ENCODE results near the gene CCNB3.

Gene CCNB3

GRCh38 chrX:50169717-50170116, 34.8 kb upstream of the CCNB3 start:
- Histone ChIP-seq H3K36me3 (ENCODE audit: low read length) (no peaks in the 10 kb centered on the region), H3K9me3 (ENCODE audit: insufficient read depth, low read length) (no peaks in the 10 kb centered on the region), H3K4me3 (ENCODE audit: insufficient read depth, low read length, poor library complexity, severe bottlenecking) (no peak overlapping the region), H3K27ac (ENCODE audit: low read depth, low read length) (no peak overlapping the region), H3K4me2 (ENCODE audit: low read depth, low read length, poor library complexity, severe bottlenecking) (no peak overlapping the region), H2AFZ (ENCODE audit: low read depth, low read length, severe bottlenecking) (no peak overlapping the region), H3K79me2 (ENCODE audit: insufficient read depth, low read length) (no peaks in the 10 kb centered on the region), H3F3A (ENCODE audit: insufficient read depth) (no peaks in the 10 kb centered on the region), H3K9me2 (replicated peaks; ENCODE audit: insufficient read depth, low read length) (no peaks in the 10 kb centered on the region), H3K9ac (ENCODE audit: low read length) (no peak overlapping the region), H3K27me3 (ENCODE audit: low read length) (no peaks in the 10 kb centered on the region), H4K20me1 (ENCODE audit: low read depth, low read length) (no peaks in the 10 kb centered on the region)
- TF ChIP-seq EZH2phosphoT487 (conservative IDR thresholded peaks at IDR 0.05; ENCODE audit: low read length) (no peak), CTCF (IDR thresholded peaks at IDR 0.05; ENCODE audit: insufficient read depth, low read length, poor library complexity, severe bottlenecking) (no peak)

- no peak overlapping the region for H3K27ac ChIP-seq (ENCODE audit: low read depth, low read length)
- H3K36me3 ChIP-seq (ENCODE audit: low read length) = no peaks in the 10 kb centered on the region
- no peak overlapping the region for H2AFZ ChIP-seq (ENCODE audit: low read depth, low read length, severe bottlenecking)
- no peaks in the 10 kb centered on the region for H3K9me3 ChIP-seq (ENCODE audit: insufficient read depth, low read length)
- no peak overlapping the region for H3K4me3 ChIP-seq (ENCODE audit: insufficient read depth, low read length, poor library complexity, severe bottlenecking)
- no peak for TF ChIP-seq CTCF (IDR thresholded peaks at IDR 0.05; ENCODE audit: insufficient read depth, low read length, poor library complexity, severe bottlenecking)
- TF ChIP-seq EZH2phosphoT487 (conservative IDR thresholded peaks at IDR 0.05; ENCODE audit: low read length) = no peak
- no peaks in the 10 kb centered on the region for H3K79me2 ChIP-seq (ENCODE audit: insufficient read depth, low read length)
- no peaks in the 10 kb centered on the region for H3K27me3 ChIP-seq (ENCODE audit: low read length)
- no peaks in the 10 kb centered on the region for H3K9me2 ChIP-seq (replicated peaks; ENCODE audit: insufficient read depth, low read length)
- H3K4me2 ChIP-seq (ENCODE audit: low read depth, low read length, poor library complexity, severe bottlenecking) = no peak overlapping the region
- no peaks in the 10 kb centered on the region for H3F3A ChIP-seq (ENCODE audit: insufficient read depth)
- no peak overlapping the region for H3K9ac ChIP-seq (ENCODE audit: low read length)
- no peaks in the 10 kb centered on the region for H4K20me1 ChIP-seq (ENCODE audit: low read depth, low read length)
Measured at GRCh38 chrX:50180073-50180940, 24.3 kb upstream of the CCNB3 start.

GRCh38 chrX:50183891-50184290, 20.7 kb upstream of the CCNB3 start:
- Histone ChIP-seq H3K9me3 (ENCODE audit: insufficient read depth, low read length) (no peaks in the 10 kb centered on the region), H3K27me3 (ENCODE audit: low read length) (no peaks in the 10 kb centered on the region), H3K36me3 (ENCODE audit: low read length) (no peaks in the 10 kb centered on the region)

More at GRCh38 chrX:50183891-50184290, 20.7 kb upstream of the CCNB3 start:
- Histone ChIP-seq H3K9ac (ENCODE audit: low read length) (no peak overlapping the region), H2AFZ (ENCODE audit: low read depth, low read length, severe bottlenecking) (no peak overlapping the region), H3K4me2 (ENCODE audit: low read depth, low read length, poor library complexity, severe bottlenecking) (no peak overlapping the region), H3K4me3 (ENCODE audit: insufficient read depth, low read length, poor library complexity, severe bottlenecking) (no peak overlapping the region), H3K27ac (ENCODE audit: low read depth, low read length) (no peak overlapping the region), H3F3A (ENCODE audit: insufficient read depth) (no peaks in the 10 kb centered on the region), H4K20me1 (ENCODE audit: low read depth, low read length) (no peaks in the 10 kb centered on the region), H3K79me2 (ENCODE audit: insufficient read depth, low read length) (no peaks in the 10 kb centered on the region), H3K9me2 (replicated peaks; ENCODE audit: insufficient read depth, low read length) (no peaks in the 10 kb centered on the region)
- TF ChIP-seq EZH2phosphoT487 (conservative IDR thresholded peaks at IDR 0.05; ENCODE audit: low read length) = no peak
- TF ChIP-seq CTCF (IDR thresholded peaks at IDR 0.05; ENCODE audit: insufficient read depth, low read length, poor library complexity, severe bottlenecking) = no peak

Data from SU-DHL-6 (cell line).